Loucy (cell line): Measurements from ENCODE around the gene INSYN2A.

ENCODE experiments used
- EZH2phosphoT487 ChIP-seq: fragments of 200-600 bp; IDR thresholded peaks from 2 replicates; pipeline ENCODE4 v1.6.1; 2018; ENCODE audit warnings: antibody characterized with exemption, mild to moderate bottlenecking, moderate library complexity, borderline replicate concordance
- TF ChIP-seq, protein P1 (sequence below): fragments of 200-600 bp; sonication (generic); conservative IDR thresholded peaks from 2 replicates; pipeline ENCODE4 v1.5.1; 2014; ENCODE audit warnings: mild to moderate bottlenecking, antibody characterized with exemption, low read length

DNA sequence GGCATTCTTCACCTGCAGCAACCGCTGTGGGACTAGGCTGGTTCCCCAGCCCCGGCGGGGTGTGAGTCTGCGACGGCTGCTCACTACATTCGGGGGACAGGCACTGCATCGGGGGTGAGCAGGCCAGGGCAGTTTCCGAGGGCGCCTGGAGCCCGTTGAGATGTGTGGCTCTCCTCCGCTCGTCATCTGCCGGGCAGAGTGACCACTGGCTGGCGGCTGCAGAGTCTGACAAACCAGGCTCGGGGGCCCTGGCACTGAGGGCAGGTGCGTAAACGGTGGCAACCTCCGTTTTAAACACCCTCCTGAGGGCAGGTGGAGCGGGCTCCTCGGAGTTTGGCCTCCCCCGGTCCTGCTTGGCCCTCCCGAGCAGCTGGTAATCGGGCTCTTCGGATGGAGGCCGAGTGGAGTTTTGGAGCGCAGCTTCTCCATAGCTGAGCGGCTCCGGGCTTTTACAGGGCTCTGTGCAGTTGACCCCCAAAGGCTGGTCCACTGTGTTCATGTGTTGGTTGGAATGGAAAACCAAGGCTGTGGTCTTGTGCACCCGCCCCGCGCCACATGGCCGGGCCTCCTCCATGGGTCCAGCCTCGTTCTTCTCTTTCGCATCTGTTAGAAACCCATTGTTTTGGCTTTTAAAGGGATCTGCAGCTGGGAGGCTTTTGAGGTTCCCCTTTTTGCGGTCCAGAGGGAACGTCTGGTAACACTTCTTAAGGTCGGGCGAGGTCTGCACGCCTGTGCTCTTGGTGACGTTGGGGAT, 20.9 kb downstream of the INSYN2A start:
- TF ChIP-seq, protein P1, sequence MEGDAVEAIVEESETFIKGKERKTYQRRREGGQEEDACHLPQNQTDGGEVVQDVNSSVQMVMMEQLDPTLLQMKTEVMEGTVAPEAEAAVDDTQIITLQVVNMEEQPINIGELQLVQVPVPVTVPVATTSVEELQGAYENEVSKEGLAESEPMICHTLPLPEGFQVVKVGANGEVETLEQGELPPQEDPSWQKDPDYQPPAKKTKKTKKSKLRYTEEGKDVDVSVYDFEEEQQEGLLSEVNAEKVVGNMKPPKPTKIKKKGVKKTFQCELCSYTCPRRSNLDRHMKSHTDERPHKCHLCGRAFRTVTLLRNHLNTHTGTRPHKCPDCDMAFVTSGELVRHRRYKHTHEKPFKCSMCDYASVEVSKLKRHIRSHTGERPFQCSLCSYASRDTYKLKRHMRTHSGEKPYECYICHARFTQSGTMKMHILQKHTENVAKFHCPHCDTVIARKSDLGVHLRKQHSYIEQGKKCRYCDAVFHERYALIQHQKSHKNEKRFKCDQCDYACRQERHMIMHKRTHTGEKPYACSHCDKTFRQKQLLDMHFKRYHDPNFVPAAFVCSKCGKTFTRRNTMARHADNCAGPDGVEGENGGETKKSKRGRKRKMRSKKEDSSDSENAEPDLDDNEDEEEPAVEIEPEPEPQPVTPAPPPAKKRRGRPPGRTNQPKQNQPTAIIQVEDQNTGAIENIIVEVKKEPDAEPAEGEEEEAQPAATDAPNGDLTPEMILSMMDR = no peak
- TF ChIP-seq EZH2phosphoT487 = no peak
